NCI-H2196 treated with DMSO at 0.1 percent for 48 hours (cell line): ENCODE data around the gene TMEM61.
A peak's percentile ranks its signal among the peaks of the same experiment; 100 is the strongest.
"Not testable (repeated sequence)": the region's sequence is repeated elsewhere in the genome, so short reads cannot be mapped to it uniquely, and the experiment has no call there.

Experiments
- DNase-seq: peaks from one replicate; lab custom pipeline; 2025; ENCODE audit not compliant: unreplicated experiment; lab: John Stamatoyannopoulos, UW

Gene TMEM61

DNA sequence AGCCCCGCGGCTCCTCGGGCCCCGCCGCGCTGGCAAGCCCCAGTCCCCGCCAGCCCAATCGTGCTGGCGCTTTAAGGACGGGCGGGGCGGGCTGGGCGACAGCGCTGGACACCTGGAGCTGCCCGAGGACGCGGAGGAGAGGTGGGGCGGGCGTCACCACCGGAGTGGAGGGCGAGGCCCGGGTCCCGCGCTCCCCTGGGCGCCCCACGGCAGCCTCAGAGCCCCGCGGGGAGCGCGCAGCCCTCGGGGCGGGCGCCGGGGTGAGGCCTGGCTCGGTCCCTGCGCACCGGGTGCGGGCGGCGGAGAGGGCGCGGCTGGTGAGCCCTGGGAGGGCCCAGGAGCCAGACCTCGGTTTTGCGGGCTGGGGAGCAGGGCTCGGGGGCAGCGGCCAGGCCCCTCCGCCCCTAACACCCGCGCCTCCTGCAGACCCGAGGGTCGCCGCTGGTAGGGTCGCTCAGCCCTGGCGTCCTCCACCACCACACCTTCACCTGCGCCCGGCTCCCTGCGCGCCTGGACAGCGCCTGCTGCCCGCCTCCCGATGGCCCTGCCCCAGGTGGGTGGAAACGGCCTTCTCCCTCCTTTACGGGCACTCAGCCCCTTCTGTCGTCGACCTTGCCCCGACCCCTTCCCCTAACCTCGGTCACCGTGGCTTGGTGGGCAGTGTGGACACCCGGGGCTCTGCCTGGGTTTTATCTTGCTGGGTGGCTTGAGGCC is at the start of gene TMEM61:
TMEM61 (plus strand) TSS at position 101 of the 714 bp plus-strand sequence; CDS start at position 539, 438 bp downstream.
- DNase-seq = peak; percentile 18

DNA sequence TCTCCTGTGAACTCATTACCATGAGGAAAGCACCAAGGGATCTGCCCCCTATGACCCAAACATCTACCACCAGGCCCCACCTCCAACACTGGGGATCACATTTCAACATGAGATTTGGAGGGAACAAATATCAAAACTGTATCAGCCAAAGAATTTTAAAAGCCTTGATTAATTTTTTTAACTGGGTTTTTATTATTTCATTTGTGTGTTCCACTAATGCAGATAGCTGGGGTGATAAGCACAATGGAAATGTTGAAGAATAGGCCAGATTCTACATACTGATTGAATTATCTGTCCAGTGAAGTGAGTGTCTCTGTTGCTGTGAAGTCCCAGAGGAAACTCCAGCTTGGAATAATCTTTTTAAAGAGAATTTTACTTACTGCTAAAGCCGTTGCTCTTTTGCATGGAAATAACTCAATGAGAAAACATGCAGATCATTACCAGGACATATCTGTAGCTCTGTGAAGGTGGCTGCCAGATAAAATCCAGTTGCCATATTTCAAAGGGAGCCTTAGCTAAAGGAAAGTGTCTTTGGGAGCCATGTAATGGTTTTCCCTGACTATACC is 49.1 kb upstream of the TMEM61 start:
- no peak for DNase-seq

DNA sequence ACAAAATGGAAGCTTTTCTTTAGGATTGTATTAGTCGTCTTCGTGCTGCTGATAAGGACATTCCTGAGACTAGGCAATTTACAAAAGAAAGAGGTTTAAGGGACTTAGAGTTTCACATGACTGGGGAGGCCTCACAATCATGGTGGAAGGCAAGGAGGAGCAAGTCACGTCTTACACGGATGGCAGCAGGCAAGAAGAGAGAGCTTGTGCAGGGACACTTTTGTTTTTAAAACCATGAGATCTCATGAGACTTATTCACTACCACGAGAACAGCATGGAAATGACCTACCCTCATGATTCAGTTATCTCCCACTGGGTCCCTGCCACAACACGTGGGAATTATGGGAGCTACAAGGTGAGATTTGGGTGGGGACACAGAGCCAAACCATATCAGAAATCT is 46.3 kb upstream of the TMEM61 start:
- DNase-seq = not testable (repeated sequence)

DNA sequence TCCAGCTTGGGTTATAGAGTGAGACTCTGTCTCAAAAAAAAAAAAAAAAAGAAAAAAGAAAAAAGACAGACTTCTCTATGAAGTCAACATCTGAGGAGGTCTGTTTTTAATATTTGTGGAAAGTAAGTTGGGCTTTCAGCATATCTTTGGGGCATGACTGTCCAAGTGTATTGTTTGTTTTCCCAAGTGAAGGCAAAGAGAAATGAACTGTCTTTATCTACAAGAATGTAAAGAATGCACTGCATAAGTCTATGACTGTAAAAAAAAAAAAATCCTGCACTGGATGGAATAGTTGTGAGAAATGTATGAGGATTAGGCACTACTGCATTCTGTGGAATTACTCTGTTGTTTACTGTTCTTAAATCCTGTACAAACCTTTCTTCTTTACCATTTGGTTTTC is 45.6 kb upstream of the TMEM61 start:
- no peak for DNase-seq

DNA sequence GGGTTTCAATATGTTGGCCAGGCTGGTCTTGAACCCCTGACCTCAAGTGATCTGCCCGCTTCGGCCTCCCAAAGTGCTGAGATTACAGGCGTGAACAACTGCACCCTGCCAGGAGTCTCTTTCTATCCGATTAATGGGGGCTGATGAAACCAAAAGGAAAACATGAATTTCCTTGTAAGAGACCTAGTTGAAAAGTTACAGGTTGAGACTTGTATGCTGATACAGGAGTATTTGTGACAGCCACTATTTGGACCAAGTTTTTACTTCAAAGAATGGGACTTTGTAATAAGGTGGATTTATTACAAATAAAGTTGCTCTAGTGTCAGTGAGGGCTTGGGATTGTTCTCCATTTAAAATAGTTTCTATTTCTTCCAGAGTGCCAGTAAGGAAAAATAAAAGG is 43.6 kb upstream of the TMEM61 start:
- no peak for DNase-seq

DNA sequence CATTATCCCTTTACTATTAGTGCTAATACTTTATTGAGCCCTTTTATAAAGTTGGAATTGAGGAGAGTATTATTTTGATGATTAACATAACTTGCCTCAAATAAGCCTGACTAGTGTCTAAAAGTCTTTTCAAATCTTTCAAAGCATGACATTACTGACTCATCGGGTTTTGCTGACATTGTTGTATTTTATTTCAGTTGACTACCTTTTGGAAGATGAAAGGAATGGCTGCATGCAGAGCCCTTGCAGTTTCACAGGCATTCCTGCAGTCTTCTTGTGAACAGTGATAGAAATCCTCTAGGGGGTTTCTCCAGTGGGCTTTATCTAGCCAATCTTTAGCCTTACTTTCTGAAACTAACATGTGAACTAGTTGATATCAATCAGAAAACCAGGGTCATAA is 43.0 kb upstream of the TMEM61 start:
- no peak for DNase-seq

DNA sequence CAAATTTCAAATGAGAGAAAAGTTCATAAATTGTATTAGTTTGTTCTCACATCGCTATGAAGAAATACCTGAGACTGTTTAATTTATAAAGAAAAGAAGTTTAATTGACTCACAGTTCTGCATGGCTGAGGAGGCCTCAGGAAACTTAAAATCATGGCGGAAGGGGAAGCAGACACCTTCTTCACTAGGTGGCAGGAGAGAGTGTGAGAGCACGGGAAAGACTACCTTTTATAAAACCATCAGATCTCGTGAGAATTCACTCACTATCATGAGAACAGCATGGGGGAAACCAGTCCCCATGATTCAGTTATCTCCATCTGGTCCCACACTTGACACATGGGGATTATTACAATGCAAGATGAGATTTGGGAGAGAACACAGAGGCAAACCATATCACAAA is 41.5 kb upstream of the TMEM61 start:
- DNase-seq = not testable (repeated sequence)

DNA sequence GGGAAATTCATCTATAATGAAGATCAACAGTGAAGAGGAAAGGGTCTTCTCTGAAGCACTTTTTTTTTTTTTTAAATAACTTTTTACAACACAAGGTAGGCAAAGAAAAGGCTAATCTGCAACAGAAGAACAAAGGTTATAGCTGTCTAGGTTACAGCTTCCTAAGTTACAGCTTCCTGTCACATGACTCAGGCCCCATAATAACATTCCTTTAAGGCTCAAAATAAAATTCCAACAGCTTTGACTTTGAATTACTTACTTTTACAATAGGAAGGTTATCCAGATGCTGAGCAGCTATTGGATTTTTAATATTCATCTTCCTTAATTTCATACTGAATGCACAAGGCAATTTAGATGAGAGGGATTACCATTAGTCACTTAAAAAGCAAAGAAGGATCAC is 40.4 kb upstream of the TMEM61 start:
- no peak for DNase-seq

DNA sequence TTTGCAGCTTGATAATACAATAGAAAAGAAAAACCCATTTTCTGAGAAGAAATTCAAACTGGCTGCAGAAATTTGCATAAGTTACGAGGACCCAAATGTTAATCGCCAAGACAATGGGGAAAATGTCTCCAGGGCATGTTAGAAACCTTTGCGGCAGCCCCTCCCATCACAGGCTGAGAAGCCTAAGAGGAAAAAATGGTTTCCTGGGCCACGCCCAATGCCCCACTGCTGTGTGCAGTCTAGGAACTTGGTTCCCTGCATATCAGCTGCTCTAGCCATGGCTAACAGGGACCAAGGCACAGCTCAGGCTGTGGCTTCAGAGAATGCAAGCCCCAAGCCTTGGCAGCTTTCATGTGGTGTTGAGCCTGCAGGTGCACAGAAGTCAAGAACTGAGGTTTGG is 37.5 kb upstream of the TMEM61 start:
- no peak for DNase-seq

DNA sequence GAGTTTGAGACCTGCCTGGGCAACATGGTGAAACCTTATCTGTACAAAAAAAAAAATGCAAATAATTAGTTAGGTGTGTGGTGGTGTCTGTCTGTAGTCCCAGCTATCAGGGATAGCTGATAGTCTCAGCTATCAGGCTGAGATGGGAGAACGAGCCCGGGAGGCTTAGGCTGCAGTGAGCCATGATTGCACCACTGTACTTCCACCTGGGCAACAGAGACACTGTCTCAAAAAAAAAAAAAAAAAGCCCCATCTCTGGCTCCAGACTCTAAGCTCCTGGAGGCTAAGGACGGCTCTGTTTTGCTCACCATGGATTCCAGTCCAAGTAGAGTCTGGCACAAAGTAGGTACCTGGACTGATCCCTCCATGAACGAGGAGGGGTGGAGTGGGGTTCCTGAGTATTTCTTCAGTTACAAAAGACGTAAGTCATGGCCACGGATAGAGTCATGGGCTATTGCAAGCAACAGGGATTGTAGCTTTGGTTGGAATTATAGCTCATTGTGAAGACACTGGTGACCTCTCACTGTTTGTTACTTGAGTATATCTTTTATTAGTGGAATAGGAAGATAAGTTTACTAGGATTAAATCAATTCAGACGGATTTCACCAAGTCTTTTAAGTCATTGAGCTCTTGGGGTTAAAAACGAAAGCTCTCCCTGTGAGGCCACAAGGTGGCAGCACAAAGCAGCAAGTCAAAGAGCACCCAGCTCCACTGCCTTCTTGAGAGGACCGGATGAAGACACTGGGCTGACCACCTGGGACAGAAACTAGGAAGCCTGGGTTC is 35.6 kb upstream of the TMEM61 start:
- DNase-seq = peak; percentile 47

DNA sequence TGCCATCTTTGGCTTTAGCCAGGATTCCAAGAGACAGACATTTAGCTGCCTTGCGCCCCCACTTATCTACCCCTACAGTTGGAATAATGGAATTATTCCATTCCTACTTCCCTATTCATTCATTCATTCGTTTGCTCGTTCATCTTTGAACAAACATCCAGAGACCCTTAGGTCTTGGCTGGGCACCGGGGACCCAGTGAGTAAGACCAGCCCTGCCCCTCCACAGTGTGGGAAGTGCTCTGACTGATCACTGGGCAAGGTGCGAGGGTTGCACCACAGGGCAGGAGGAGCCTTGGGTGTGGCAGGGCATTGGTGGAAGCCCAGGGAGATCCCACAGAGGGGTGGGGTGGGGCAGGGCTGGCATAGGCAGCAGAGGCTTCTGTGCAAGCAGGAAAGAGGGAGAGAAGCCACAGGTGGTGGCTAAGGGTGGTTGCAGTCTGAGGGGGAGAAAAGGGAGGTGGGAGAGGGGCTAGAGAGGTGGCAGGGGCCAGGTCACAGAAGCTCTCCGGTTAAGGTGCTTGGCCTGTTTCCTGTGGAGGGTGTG is 35.0 kb upstream of the TMEM61 start:
- DNase-seq = no peak

DNA sequence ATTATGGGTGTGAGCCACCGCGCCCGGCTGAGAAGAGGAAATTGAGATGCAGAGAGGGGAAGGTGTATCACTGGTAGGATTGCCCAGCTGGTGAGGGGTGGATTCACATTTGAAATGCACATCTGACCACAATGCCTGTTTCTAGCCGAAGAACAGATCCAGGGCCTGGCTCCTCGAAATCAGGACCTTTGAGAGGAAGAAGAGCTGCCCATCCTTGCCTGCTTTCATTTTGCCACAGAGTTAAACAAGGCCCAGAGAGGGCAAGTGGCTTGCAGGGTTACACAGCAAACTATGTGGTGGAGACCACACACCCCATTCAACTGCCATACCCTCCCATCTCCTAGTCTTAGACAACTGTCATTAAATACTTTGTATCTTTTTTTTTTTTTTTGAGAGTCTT is 32.9 kb upstream of the TMEM61 start:
- DNase-seq = no peak

DNA sequence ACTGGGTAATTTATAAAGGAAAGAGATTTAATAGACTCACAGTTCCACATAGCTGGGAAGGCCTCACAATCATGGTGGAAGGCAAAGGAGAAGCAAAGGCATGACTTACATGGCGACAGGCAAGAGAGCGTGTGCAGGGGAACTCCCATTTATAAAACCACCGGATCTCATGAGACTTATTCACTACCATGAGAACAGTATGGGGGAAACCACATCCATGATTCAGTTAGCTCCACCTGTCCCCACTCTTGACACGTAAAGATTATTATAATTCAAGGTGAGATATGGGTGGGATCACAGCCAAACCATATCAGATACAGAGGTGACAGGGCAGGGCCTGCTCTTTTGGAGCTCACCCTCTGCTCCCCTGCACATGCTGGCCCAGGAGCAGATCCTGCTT is 31.4 kb upstream of the TMEM61 start:
- DNase-seq = no peak

DNA sequence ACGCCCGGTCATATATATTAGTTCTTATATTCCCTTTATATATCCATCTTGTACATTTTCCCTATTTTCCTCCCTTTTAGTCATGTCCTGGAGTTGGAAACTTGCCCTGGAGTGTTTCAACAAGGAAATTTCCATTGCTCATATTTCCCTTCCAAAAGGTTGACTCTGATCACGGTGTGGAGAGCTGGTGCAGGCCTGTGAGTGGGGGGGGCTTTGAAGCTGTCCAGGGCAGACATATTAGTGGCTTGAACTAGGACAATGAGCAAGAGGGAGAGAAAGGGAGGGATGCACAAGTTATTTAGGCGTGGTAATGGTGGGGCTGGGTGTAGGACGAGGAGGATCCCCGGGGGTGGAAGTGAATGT is 30.4 kb upstream of the TMEM61 start:
- DNase-seq = no peak

DNA sequence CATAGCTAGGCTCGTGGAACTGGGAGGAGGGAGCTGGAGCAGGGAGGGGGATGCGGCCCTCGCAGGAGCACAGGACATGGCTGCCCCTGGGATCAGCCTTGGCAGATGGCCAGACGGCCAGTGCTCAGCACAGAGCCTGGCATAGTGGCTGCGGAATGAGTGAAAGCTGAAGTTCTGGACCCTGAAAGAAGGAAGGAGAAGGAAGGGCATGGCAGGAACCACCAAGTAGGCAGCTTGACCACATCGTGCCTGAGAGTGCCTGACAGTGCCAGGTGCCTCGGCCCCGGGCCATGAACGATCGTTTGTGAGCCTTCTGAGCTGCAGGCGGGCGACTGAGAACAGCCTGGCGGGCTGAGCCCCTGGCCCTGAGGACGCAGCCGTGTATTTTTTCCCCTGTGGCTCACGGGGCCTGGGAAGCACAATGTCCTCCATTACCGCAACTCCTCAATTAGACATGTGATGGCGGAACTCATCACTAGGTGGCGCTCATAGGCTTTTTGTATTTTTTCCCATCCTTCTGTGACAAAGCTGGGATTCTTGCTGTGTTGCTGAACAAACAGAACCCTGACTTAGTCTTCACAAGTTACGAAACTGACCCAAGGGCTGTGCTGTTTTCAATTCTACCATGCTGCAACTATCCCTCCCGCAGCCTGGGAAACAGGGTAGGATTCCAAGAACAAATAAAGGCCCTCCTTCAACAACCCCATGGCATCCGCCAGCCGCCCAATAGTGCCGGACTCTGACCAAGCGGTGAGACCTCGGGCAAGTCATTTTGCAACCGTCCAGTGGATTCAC is 29.9 kb upstream of the TMEM61 start:
- DNase-seq = peak; percentile 60

DNA sequence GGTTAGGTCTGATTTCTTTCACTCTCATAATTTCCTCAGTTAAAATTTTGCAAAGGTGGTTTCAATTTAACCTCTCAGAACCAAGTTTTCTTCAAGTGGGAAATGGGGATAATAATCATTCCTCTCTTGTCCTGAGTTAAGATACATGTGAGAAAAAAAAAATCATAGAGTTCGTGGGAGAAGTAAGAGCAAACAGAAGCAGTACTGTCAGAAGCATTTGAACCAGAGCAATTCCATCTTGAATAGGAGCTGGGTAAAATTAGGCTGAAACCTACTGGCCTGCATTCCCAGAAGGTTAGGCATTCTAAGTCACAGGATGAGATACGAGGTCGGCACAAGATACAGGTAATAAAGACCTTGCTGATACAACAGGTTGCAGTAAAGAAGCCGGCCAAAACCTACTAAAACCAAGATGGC is 28.6 kb upstream of the TMEM61 start:
- DNase-seq = no peak

DNA sequence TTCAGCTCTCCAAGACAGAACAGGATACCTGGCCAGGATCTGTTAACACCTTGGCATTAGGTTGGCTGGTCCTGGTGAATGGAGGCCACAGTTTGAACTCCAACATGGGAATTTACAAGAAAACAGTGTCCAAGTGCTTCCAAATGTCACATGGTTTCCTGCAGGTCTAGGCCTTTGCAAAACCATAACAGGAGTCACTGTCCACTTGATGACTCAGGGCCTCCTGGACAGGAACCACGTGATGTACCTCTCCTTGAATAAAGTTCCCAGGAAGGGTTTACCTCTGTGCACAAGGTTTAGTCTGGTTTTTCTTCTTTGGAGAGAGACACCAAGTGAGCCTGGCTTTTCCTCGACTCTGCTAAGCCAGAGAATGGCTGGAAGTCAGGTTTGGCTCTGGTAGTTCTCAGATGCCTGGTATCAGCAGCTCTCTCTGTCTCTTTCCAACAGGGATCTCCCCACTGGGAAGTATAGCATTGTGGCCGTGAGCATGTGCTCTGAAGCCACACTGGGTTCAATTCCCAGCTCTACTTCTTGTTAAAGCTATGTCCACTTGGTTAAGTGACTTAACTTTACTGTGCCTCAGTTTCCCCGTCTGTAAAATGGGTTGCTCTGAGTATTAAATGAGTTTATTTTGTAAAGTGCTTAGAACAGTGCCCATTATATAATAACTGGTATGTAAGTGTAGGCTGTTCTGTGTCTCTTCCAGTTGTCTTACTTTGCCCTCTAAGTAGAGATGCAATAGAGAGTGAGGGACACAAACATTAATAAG is 27.3 kb upstream of the TMEM61 start:
- no peak for DNase-seq

DNA sequence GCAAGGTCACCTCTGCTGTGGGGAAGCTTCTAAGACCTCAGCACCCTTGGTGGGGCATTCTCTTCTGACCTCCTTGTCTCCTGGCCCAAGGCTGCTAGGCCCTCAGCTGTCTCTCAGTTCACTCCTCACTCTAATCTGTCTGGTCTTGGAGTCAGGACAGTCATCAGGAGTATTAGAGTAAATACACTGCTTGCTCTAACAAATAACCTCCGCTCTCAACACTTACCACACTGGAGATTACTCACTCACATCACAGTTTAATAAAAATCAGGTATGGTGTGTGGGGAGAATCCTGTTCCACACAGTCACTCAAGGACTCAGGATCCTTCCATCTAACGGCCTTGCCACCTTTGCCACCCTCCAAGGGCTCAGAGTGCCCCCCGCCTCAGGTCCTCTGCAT is 26.6 kb upstream of the TMEM61 start:
- no peak for DNase-seq

DNA sequence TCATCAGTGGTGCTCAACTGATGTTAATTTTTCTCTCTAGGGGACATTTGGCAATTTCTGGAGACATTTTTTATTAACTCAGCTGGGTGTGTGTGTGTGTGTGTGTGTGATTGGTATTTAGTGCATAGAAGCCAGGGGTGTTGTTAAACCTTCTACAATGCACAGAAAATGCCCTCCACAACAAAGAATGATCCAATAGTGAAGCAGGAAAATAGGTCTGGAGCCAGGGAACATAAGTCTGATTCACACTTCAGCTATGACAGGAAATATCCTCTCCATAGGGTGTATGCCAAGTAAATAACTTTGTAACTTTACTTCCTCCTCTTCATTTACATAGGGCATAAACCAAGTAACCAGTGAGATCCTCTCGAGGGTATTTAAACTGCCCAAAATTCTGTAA is 25.1 kb upstream of the TMEM61 start:
- no peak for DNase-seq

DNA sequence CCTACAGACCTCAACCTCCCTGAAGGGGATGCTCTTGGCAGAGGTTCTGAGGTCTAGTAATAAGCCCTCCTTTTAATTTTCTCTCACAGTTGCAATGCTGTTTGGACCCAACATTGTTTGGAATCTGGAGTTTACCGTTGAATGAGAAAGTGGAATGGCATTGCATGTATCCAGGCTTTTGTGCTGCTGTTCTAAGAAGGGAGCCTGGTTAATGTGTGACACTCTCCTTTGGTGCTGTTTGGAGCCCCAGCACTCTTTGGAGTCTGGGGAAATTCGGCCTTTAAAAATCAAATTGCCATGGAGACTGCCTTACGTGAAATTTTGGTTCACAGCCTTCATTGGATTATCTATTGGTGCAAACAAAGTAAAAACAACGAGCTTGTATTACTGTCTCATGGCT is 23.7 kb upstream of the TMEM61 start:
- no peak for DNase-seq

DNA sequence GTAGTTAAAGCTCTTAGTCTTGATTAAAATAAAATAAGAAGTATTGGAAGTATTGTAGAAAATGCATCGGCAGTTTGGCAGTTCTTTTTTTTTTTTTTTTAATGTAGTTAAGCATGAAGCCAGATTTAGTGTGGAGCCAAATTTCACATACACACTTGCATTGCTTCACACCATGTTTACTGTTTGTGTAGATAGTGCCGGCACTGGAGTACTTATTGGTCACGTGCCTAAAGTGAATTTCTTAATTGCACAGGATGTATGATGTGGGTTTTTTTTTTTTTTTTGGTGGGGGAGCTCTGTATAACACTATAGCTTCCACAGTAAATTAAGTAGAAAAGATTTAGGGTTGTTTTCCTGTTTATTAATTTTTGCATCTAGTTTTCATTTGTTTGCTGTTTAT is 21.2 kb upstream of the TMEM61 start:
- no peak for DNase-seq
